GM20000 (cell line): ENCODE measurements around the gene MFSD8.

Source experiments
- DNase-seq: peaks from one replicate; pipeline ENCODE4 v3.0.0; 2012; ENCODE audit warnings: low spot score
- CTCF ChIP-seq: IDR thresholded peaks from 2 replicates; pipeline ENCODE4 v1.5.1; 2012; ENCODE audit warnings: mild to moderate bottlenecking, control low read depth; ENCODE audit errors: extremely low read depth, missing control alignments

Gene MFSD8

GRCh38 chr4:127889903-127890302 is 75.1 kb downstream of the MFSD8 start:
- no peak for DNase-seq
- TF ChIP-seq CTCF: no peak

- no peak for TF ChIP-seq CTCF
- no peak for DNase-seq
These were observed 76.4 kb downstream of the MFSD8 start for GRCh38 chr4:127888559-127888958.

GRCh38 chr4:127881563-127881864 is 83.5 kb downstream of the MFSD8 start:
- no peak for TF ChIP-seq CTCF
- DNase-seq: peak; percentile 35

GRCh38 chr4:127880763-127881562 is 84.0 kb downstream of the MFSD8 start, which contains the start of gene PLK4:
TSS of gene PLK4 (plus strand) at chr4:127880893. CDS start at chr4:127881135, 242 bp downstream.
- TF ChIP-seq CTCF: no peak
- DNase-seq: peak; percentile 91

GRCh38 chr4:127875791-127876190 is 89.2 kb downstream of the MFSD8 start:
- no peak for TF ChIP-seq CTCF
- no peak for DNase-seq

- DNase-seq: no peak
- no peak for TF ChIP-seq CTCF
These were observed 94.3 kb downstream of the MFSD8 start for GRCh38 chr4:127870688-127871087.

GRCh38 chr4:127870281-127870680 is 94.7 kb downstream of the MFSD8 start:
- TF ChIP-seq CTCF: no peak
- no peak for DNase-seq
